ENCODE measurements around the gene SLC16A7. TPM values are rescaled to one million over a fixed set of nuclear protein-coding genes. Genes with fewer than 3 reads are reported as not detected.
"Not testable (repeated sequence)": the region's sequence is repeated elsewhere in the genome, so short reads cannot be mapped to it uniquely, and the experiment has no call there.

The SLC16A7 gene, protein sequence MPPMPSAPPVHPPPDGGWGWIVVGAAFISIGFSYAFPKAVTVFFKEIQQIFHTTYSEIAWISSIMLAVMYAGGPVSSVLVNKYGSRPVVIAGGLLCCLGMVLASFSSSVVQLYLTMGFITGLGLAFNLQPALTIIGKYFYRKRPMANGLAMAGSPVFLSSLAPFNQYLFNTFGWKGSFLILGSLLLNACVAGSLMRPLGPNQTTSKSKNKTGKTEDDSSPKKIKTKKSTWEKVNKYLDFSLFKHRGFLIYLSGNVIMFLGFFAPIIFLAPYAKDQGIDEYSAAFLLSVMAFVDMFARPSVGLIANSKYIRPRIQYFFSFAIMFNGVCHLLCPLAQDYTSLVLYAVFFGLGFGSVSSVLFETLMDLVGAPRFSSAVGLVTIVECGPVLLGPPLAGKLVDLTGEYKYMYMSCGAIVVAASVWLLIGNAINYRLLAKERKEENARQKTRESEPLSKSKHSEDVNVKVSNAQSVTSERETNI
- 23.7 and 24.4 TPM in 2 replicates for total RNA-seq (2014; rRNA removed; shearing (Covaris generic))
- polyA plus RNA-seq (2015; cell fraction: cytosol; rRNA removed): 6.4 and 6.6 TPM in 2 replicates
- polyA plus RNA-seq (2015; cell fraction: nucleus; rRNA removed): 6.5 and 7.3 TPM in 2 replicates

DNA sequence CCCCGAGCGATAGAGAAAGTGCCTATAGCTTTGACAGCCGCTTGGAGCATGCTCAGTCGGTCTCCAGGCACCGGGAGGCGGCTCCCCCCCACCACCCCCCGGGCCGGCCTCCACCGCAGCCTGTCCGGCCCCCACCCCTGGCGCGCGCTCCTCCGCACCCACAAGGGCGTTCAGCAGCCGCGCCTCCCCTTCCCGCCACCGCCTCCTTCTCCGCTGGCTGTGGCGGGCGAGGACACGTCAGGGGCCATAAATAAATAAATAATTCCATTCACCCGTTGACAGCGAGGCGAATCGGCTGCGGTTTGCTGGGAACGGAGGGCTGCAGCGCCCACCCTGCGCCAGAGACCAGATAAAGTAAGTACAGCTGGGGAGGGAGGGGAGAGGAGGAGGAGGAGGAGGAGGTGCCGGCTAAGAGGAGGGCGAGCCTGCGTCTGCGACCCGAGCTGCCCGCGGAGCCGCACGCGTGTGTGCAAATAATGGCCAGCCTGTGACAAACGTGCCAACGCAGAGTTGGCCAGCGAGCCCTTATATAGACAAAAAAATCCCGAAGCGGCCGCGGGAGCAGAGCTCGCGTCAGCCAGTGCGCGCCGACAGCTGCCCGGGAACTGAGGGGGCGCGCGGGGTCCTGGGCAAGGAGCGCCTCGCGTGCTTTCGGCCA lies at the start of gene SLC16A7:
Gene SLC16A7, plus strand, starts transcription at position 147 of the 658 bp plus-strand sequence. CDS start 108,773 bp downstream, outside the sequence.
- in situ Hi-C loops (cut with HindIII; ENCODE audit: low pct_unique_long_range_greater_than_20kb, low sequenced_read_pairs): no loop called here
- DNase-seq (ENCODE audit: low read depth, low spot score): peak; percentile 84

DNA sequence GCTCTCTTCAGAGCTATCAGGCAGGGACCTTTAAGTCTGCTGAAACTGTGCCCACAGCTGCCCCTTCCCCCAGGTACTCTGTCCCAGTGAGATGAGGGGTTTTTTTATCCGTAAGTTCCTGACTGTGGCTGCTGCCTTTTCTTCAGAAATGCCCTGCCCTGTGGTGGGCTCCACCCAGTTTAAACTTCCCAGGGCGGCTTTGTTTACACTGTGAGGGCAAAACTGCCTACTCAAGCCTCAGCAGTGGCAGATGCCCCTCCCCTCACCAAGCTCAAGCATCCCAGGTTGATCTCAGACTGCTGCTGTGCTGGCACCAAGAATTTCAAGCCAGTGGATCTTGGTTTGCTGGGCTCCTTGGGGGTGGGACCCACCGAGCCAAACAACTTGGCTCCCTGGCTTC lies 46.9 kb upstream of the SLC16A7 start:
- in situ Hi-C loops (cut with HindIII; ENCODE audit: low pct_unique_long_range_greater_than_20kb, low sequenced_read_pairs): no loop called here
- DNase-seq (ENCODE audit: low read depth, low spot score): no peak

DNA sequence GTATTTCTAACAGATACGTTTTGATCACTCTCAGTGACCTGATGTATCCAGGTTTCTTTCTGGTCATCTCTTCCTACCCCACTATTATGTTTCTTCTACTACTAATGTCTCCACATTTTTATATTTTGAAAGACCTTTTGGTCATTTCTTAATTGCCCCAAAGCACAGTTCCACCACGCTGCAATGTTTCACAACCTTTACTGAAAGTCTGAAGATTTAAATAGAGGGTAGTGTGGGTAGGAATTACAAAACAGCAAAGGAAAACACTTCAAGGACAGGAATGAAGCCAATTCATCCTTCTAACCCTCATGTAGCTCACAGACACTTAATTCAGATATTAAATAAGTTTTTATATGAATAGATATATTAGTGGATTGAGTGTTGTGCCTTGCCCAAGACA lies 36.1 kb upstream of the SLC16A7 start:
- DNase-seq (ENCODE audit: low read depth, low spot score): no peak
- in situ Hi-C loops (cut with HindIII; ENCODE audit: low pct_unique_long_range_greater_than_20kb, low sequenced_read_pairs): no loop called here

DNA sequence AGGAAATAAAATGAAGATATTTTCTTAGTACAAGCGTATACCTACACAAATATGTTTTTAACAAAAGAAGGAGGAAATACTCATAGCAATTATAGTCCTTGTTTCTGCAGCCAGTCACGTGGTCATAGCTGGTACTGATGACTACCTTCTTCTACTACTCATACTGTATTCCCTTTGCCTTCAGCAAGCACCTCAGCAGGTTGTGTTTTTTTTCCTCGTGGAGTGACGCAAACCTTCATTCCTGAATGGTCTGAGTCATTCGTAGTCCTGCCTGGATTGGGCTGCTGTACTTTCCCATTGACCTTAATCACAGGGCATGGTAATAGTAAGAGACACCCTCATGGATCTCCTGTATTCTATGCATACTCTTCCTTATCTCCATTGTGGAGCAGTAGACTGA lies 25.7 kb upstream of the SLC16A7 start:
- in situ Hi-C loops (cut with HindIII; ENCODE audit: low pct_unique_long_range_greater_than_20kb, low sequenced_read_pairs): no loop called here
- no peak for DNase-seq (ENCODE audit: low read depth, low spot score)

DNA sequence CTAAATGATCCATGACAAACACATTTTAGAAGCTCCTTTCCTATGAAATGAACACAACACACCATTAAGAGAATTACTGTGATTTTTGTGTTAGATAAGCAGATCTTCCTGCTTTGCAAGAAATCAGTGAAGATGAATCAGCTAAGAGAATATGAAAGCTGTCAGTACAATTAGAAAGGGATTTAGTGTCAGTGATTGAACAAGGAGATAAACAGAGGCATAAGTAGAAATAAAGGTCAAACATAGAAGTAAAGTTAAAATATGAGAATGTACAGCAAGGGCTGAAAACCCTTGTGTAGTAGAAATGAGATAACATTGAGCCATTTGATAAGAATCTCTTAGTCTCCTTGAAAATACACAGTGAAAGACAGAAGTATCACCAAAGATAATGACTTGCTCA lies 21.4 kb upstream of the SLC16A7 start:
- DNase-seq (ENCODE audit: low read depth, low spot score): no peak
- in situ Hi-C loops (cut with HindIII; ENCODE audit: low pct_unique_long_range_greater_than_20kb, low sequenced_read_pairs): no loop called here

DNA sequence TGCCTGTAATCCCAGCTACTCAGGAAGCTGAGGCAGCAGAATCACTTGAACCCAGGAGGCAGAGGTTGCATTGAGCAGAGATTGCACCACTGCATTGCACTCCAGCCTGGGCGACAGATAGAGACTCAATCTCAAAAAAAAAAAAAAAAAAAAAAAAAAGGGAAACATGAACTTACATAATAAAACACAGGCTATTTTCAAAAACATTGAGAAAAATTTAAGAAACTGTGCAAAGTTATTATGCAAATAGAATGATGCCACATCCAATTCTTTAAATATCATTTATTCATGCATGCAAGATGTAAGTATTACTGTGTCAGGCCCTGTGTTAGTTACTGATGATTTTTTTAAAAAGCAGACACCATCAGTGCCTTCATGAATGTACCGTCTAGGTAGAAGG lies 20.0 kb upstream of the SLC16A7 start:
- in situ Hi-C loops (cut with HindIII; ENCODE audit: low pct_unique_long_range_greater_than_20kb, low sequenced_read_pairs): no loop called here
- no peak for DNase-seq (ENCODE audit: low read depth, low spot score)

DNA sequence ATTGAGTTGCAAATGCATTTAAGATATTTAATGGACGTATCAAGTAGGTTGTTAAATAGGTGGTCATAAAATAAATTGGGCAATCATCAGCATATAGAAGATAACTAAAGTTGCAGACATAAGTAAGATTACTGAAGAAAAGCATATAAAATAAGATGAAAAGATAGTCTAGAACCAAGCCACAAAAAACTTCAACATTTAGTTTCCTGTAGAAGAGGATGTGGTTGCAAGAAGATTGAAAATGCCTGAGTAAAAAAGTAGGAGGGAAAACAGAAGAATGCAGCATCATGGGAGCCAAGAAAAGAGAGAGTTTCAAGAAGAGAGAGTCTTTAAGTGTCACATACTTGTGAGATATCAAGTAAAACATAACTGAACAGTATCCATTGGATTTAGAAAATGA lies 17.6 kb upstream of the SLC16A7 start:
- DNase-seq (ENCODE audit: low read depth, low spot score): no peak
- in situ Hi-C loops (cut with HindIII; ENCODE audit: low pct_unique_long_range_greater_than_20kb, low sequenced_read_pairs): no loop called here

DNA sequence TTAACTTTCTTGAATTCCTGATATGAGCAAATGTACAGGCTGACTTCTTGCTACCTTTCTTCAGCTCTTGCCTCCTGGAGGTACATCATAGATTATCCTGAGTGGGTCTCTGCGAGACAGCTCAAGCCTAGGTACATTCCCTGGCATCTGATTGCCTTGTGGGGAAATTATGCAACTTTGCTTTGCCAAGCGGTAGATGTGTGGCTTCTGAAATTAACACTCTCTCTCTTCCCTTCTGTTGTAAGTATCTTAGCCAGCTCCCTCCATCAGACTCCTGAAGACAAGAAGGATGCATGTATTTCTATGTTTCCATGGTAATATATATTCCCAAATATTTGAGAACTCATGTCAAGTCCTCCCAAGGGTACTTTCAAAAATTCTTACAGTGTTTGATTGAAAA lies 16.2 kb upstream of the SLC16A7 start:
- in situ Hi-C loops (cut with HindIII; ENCODE audit: low pct_unique_long_range_greater_than_20kb, low sequenced_read_pairs): no loop called here

DNA sequence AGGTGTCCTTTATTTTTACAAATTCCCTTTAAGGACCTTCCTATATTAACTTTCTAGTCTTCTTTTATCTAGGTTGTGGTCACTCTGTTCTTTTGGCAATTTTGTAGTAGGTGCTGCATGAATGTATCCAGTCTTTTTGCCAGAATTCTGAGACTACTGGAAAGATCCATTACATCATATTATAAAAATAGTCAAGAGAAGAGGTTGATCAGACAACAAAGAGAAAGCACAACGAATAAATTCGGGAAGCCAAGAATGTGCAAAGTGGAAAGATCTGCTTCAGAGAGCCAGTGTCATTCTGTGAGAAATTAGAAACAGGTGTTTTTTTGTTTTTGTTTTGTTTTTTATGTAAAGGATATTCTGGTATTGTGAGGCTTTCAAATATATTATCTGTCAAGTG lies 15.8 kb upstream of the SLC16A7 start:
- in situ Hi-C loops (cut with HindIII; ENCODE audit: low pct_unique_long_range_greater_than_20kb, low sequenced_read_pairs): no loop called here

More for the DNA sequence above, 16.2 kb upstream of the SLC16A7 start:
- DNase-seq (ENCODE audit: low read depth, low spot score): no peak

DNA sequence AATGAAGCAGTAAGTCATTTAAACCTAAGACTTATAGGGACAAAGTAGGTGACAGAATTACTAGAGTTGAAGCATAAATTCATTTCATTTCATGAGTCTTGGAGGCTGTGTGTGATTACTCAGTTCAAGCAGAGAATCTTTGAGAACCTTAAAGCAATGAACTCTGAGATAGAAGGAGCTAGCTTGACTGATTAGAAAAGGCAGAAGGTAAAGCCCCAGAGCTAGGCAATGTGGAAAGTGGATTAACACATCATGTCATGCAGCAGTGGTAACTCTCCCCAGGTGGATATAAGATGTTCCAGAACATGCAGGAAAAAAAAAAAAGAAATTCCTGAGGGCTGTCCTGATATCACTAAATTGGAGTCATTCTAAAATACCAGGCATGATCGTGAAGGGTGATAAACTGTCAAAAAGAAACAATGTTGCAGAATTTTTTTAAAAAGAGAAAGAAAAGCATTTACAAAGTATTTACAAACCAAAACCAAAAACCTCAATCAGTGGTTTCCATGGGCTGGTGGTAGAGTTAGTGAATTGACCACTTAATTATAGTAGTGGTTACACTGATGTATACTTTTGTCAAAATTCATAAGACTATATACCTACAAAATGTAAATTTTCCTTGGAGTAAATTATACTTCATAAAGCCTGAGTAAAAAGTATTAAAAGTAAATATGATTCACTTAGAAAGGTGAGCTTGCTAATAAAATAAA lies 12.7 kb upstream of the SLC16A7 start:
- in situ Hi-C loops (cut with HindIII; ENCODE audit: low pct_unique_long_range_greater_than_20kb, low sequenced_read_pairs): no loop called here
- DNase-seq (ENCODE audit: low read depth, low spot score): no peak

More for the DNA sequence above, 15.8 kb upstream of the SLC16A7 start:
- DNase-seq (ENCODE audit: low read depth, low spot score): no peak

DNA sequence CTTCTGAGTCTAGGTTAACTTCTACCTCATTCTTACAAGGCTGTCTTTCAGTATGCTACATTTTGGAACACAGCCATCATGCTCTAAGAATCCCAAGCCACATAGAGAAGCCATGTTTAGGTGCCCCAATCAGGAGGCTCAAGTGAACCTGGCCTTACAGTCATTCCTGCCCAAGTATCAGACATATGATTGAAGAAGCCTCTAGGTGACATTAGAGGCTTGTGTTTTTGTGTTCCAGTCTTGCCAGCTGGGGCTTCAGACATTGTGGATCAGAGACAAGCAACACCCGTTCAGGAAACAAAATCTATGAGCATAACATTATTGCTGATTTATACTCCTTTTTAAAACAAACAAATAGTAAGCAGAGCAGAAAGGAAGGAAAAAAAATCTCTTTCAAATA lies 8.1 kb upstream of the SLC16A7 start:
- in situ Hi-C loops (cut with HindIII; ENCODE audit: low pct_unique_long_range_greater_than_20kb, low sequenced_read_pairs): no loop called here
- no peak for DNase-seq (ENCODE audit: low read depth, low spot score)

DNA sequence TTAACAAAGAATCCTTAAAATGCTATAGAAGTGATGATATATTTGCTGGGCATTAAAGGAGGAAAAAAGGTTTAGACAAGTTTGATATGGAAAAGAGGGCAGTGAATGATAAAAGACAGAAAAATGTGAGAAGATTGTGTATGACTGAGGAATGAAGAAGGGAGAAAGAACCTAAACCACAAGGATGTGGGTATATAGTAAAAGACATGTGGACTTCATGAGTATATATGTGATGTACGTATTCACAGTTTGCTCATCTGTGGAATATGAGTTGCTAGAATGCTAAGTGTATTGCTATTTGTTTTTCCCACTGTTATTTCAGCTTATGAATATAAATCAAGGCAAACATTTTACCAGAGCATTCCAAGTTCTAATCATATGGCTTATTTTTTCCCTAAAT lies 2.1 kb upstream of the SLC16A7 start:
- in situ Hi-C loops (cut with HindIII; ENCODE audit: low pct_unique_long_range_greater_than_20kb, low sequenced_read_pairs): no loop called here
- no peak for DNase-seq (ENCODE audit: low read depth, low spot score)

DNA sequence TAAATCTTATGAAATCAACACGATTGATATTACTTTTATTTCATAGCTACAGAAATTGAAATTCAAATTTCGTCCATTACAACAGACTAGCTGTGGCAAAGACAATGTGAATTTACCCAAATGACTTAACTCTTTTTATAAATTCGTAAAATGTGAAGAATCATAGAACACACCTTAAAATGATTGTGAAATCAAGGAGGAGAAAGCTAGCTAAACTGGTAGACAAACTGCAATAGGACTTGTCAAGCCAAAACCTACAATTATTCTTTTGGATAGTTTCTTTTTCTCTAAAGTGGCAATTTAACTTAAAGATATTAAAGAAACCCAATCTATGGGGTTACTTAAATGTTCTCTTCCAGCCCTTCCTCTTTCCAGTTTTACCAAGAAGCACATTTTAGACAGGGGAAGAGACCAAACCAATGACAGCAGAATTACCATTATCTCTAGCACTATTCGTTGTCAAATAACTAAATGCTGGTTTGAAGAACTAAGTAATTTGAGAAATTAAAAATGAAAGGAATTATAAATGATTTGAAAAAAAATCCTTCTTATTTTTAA lies 807 bp upstream of the SLC16A7 start:
- in situ Hi-C loops (cut with HindIII; ENCODE audit: low pct_unique_long_range_greater_than_20kb, low sequenced_read_pairs): no loop called here
- no peak for DNase-seq (ENCODE audit: low read depth, low spot score)

DNA sequence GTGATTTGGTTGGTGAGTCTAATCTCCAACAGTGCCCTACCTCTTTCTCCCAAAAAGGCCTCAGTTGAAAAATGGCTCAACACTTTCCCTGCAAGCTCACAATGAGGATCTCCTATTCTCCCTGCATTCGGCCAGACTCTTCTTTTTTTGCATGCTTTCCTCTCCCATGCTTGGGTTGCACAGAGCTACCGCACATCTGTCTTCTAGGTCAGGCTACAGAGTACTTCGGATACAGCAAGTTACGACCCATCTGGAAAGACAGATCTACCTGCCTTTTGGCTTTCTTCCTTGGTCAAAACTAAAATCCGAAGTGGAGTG lies 305 bp upstream of the SLC16A7 start:
- in situ Hi-C loops (cut with HindIII; ENCODE audit: low pct_unique_long_range_greater_than_20kb, low sequenced_read_pairs): no loop called here
- no peak for DNase-seq (ENCODE audit: low read depth, low spot score)

DNA sequence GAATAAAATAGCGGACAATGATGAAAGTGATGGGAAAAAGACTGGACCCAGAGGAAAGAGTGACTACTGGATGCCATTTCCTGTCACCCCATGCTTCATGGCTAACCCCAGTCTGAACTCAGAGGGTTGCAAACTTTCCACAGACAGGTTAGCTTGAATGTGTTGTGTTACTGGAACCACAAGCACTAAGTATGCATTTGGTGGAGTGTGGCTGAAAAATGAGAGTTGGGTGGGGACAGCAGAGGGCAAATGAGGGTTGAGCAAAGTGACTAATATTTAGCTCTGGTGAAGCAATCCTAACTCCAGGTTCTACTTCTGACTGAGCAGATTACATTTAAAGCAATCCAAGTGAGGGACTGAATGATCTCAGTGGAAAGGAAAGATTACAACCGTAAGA lies 1.6 kb downstream of the SLC16A7 start:
- in situ Hi-C loops (cut with HindIII; ENCODE audit: low pct_unique_long_range_greater_than_20kb, low sequenced_read_pairs): no loop called here

DNA sequence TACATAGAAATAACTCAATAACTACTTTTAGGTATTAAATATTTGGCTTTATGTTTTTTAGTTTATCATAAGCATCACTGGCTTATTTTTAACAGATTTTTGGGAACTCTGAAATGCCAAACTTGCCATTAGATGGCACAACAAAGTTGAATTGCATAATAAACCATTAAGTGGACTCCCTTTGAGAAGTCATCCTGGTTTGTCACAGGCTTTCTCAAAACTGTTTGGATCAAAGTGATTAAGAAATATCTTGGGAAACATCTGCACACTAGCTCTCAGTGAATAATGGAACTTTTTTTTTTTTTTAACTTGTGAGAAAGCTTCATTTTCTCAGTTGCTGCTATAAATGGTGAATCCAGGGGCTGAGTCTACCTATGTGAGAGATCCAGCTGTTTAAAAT lies 4.3 kb downstream of the SLC16A7 start:
- in situ Hi-C loops (cut with HindIII; ENCODE audit: low pct_unique_long_range_greater_than_20kb, low sequenced_read_pairs): no loop called here
- DNase-seq (ENCODE audit: low read depth, low spot score): no peak

More for the DNA sequence above, 1.6 kb downstream of the SLC16A7 start:
- DNase-seq (ENCODE audit: low read depth, low spot score): peak; percentile 4

DNA sequence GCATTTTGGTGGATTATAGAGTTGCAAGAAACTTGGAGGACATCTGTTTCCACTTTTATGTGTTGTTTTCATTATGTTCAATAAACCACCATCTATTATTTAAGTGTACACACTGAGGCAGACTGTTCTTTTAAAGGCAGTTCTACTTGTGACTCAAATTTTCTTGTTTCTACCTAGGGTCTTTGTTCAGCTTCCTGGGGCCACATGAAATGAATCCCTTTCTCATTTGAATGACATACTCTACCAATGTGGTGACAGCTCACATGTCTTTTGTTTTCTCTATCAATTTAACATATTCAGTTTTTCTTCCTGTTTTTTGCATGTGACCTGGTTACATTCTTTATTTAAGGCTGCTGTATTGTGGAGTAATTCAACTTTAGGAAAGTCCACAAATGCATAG lies 7.9 kb downstream of the SLC16A7 start:
- DNase-seq (ENCODE audit: low read depth, low spot score): no peak
- in situ Hi-C loops (cut with HindIII; ENCODE audit: low pct_unique_long_range_greater_than_20kb, low sequenced_read_pairs): no loop called here

DNA sequence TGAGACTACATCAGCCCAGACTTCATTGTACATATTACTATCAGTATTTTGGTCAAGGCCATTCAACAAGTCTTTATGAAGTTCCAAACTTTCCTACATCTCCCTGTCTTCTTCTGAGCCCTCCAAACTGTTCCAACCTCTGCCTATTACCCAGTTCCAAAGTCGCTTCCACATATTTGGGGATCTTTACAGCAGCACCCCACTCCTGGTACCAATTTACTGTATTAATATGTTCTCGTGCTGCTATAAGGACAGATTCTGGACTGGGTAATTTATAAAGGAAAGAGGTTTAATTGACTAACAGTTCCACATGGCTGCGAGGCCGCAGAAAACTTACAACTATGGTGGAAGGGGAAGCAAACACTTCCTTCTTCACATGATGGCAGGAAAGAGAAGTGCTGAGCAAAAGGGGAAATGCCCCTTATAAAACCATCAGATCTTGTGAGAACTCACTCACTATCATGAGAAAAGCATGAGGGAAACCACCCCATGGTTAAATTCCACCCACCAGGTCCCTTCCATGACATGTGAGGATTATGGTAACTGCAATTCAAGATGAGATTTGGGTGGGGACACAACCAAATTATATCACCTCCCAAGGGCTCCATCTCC lies 17.1 kb downstream of the SLC16A7 start:
- in situ Hi-C loops (cut with HindIII; ENCODE audit: low pct_unique_long_range_greater_than_20kb, low sequenced_read_pairs); DNase-seq (ENCODE audit: low read depth, low spot score): not testable (repeated sequence)
